HG03135 (cell line): ENCODE measurements around the gene WNT7A.
"Not testable (repeated sequence)": the region's sequence is repeated elsewhere in the genome, so short reads cannot be mapped to it uniquely, and the experiment has no call there.

Experiments used
- ATAC-seq: cut with Tn5 transposase; IDR thresholded peaks from one replicate; pipeline ENCODE4 v1.9.1; 2021; ENCODE audit warnings: mild to moderate bottlenecking, moderate library complexity; ENCODE audit not compliant: unreplicated experiment

The WNT7A gene

GRCh38 chr3:13866041-13866965, 13.6 kb downstream of the WNT7A start:
- no peak for ATAC-seq

GRCh38 chr3:13865581-13865980, 14.3 kb downstream of the WNT7A start:
- ATAC-seq: no peak

GRCh38 chr3:13865106-13865505, 14.8 kb downstream of the WNT7A start:
- ATAC-seq: no peak

- ATAC-seq: no peak
These were observed 15.8 kb downstream of the WNT7A start for GRCh38 chr3:13863965-13864595.

GRCh38 chr3:13863382-13863952, 16.4 kb downstream of the WNT7A start:
- no peak for ATAC-seq

- no peak for ATAC-seq
These were observed 18.4 kb downstream of the WNT7A start for GRCh38 chr3:13861461-13861860.

GRCh38 chr3:13860001-13860400, 19.9 kb downstream of the WNT7A start:
- no peak for ATAC-seq

GRCh38 chr3:13858768-13859520, 20.9 kb downstream of the WNT7A start:
- ATAC-seq: no peak

GRCh38 chr3:13857702-13858380, 22.0 kb downstream of the WNT7A start:
- no peak for ATAC-seq

- ATAC-seq: not testable (repeated sequence)
These were observed 23.2 kb downstream of the WNT7A start for GRCh38 chr3:13856628-13857027.

- no peak for ATAC-seq
These were observed 23.9 kb downstream of the WNT7A start for GRCh38 chr3:13856006-13856405.

- no peak for ATAC-seq
These were observed 25.4 kb downstream of the WNT7A start for GRCh38 chr3:13854492-13854891.

GRCh38 chr3:13853978-13854296, 25.9 kb downstream of the WNT7A start:
- no peak for ATAC-seq

GRCh38 chr3:13853256-13853977, 26.5 kb downstream of the WNT7A start:
- ATAC-seq: no peak

GRCh38 chr3:13852638-13853009, 27.2 kb downstream of the WNT7A start:
- ATAC-seq: no peak

- no peak for ATAC-seq
These were observed 27.8 kb downstream of the WNT7A start for GRCh38 chr3:13851997-13852637.

- no peak for ATAC-seq
These were observed 28.6 kb downstream of the WNT7A start for GRCh38 chr3:13851091-13851849.

- ATAC-seq: no peak
These were observed 29.5 kb downstream of the WNT7A start for GRCh38 chr3:13850161-13850945.
